GM12875 (cell line): ENCODE data around the gene GALNT12.
A peak's percentile ranks its signal among the peaks of the same experiment; 100 is the strongest.

Source experiments
- H3K4me3 ChIP-seq: one replicate; pipeline ENCODE4 v1.5.1; 2011; ENCODE audit warnings: low read depth, low read length, control low read depth
- CTCF ChIP-seq: IDR thresholded peaks from 2 replicates; pipeline ENCODE4 v1.5.1; 2011; ENCODE audit warnings: low read depth, mild to moderate bottlenecking, control low read depth, inconsistent platforms, low read length, moderate library complexity, borderline replicate concordance; ENCODE audit not compliant: insufficient read depth

GALNT12 gene

GRCh38 chr9:98775831-98776441 lies 31.5 kb upstream of the GALNT12 start:
- TF ChIP-seq CTCF = peak; percentile 68
- H3K4me3 ChIP-seq = no peak overlapping the region

- no peak for TF ChIP-seq CTCF
- no peak overlapping the region for H3K4me3 ChIP-seq
These were observed 29.9 kb upstream of the GALNT12 start for GRCh38 chr9:98777618-98778017.

GRCh38 chr9:98778251-98778650 lies 29.2 kb upstream of the GALNT12 start:
- no peak overlapping the region for H3K4me3 ChIP-seq
- TF ChIP-seq CTCF = no peak

- H3K4me3 ChIP-seq = no peak overlapping the region
- TF ChIP-seq CTCF = no peak
These were observed 28.5 kb upstream of the GALNT12 start for GRCh38 chr9:98778711-98779530.

GRCh38 chr9:98780059-98780749 lies 27.3 kb upstream of the GALNT12 start:
- no peak for TF ChIP-seq CTCF
- H3K4me3 ChIP-seq = no peak overlapping the region

GRCh38 chr9:98781588-98782383 lies 25.7 kb upstream of the GALNT12 start:
- TF ChIP-seq CTCF = no peak
- H3K4me3 ChIP-seq = no peak overlapping the region
